ENCODE data around the gene RFLNA.
A peak's percentile ranks its signal among the peaks of the same experiment; 100 is the strongest.

The RFLNA gene

DNA sequence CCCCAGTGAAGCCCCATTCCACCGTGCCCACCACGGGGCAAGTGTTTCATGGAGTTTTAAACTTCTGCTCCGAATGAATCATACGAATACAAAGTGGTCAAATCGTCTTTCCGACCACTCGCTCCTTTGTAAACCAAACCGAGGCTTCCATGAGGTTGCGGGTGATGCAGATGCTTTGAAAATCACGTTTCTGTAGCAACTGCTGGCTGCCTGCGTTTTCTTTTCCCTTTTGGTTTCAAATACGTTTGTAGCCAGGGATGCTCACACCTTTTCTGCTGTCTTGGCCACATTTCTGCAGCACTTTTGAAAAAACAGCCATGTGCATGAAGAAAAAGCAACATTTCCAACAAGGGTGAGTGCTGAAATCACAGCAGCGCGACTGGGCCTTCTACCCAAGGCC, 33.7 kb downstream of the RFLNA start:
- H3K36me3 Mint-ChIP-seq, result peaks cover 15% of the 10 kb centered on the region
- peaks cover 4% of the 10 kb centered on the region for H3K9me3 Mint-ChIP-seq (ENCODE audit: low read depth)
- H3K4me3 Mint-ChIP-seq, result no peak overlapping the region
- no peaks in the 10 kb centered on the region for H3K4me1 Mint-ChIP-seq (ENCODE audit: low read depth)
- no peak overlapping the region for H3K27ac Mint-ChIP-seq
- H3K27me3 Mint-ChIP-seq, result no peaks in the 10 kb centered on the region

DNA sequence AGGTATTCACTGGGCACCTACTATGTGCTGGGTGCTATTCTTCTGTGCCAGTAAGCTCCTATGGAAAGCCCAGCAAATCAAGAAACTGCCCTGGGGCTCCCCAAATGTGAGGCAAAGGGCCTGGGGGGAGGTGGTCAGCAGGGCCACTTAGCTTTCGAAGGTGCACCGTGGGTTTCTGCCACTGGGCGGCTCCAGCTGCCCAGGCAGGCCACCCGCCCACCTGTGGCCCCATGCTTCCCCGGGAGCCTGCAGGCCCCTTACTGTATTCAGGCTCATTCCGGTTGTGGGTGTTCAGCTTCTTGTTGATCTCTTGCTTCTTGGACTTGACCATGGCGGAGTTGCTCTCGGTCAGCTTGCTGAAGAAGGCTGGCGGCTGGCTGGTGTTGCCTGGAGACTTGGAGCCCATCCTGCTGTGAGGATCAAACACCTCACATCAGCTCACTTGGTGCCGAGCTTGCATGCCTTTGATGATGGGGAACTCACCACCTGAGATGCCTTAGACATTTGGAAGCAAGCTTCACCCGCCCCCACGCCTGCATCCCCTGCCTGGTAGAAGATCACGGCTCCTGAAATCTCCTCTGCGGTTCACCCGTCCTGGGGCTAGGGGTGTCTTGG, 37.3 kb downstream of the RFLNA start:
- Mint-ChIP-seq H3K4me1 (ENCODE audit: low read depth) (no peaks in the 10 kb centered on the region), H3K4me3 (no peak overlapping the region), H3K27me3 (no peaks in the 10 kb centered on the region), H3K27ac (no peak overlapping the region), H3K36me3 (peaks cover under 1% of the 10 kb centered on the region), H3K9me3 (ENCODE audit: low read depth) (no peaks in the 10 kb centered on the region)

DNA sequence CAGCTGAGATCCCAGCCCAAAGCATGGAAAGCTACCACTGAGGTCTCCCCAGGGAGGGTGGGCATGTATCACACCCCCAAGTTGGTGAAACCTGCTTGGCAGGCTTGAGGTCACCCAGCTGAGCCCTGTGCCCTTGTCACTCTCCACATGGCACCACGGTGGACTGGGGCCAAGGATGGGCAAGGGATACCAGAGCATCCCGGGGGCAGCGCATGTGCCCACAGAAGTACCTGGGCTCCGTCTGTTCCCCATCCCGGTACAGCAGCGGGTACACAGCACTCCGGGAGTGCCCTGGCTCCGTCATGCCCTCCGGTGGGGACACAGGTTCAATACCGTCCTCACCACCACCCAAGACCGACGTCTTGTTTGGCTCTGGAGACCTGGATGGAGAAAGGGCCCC, 38.0 kb downstream of the RFLNA start:
- Mint-ChIP-seq H3K27ac (no peak overlapping the region), H3K4me1 (ENCODE audit: low read depth) (no peaks in the 10 kb centered on the region)

GRCh38 chr12:124333724-124334123, 38.8 kb downstream of the RFLNA start:
- Mint-ChIP-seq H3K4me1 (ENCODE audit: low read depth) (no peaks in the 10 kb centered on the region), H3K27me3 (no peaks in the 10 kb centered on the region), H3K9me3 (ENCODE audit: low read depth) (no peaks in the 10 kb centered on the region), H3K27ac (no peak overlapping the region), H3K36me3 (peaks cover 3% of the 10 kb centered on the region), H3K4me3 (no peak overlapping the region)

More for the DNA sequence above, 38.0 kb downstream of the RFLNA start:
- peaks cover 3% of the 10 kb centered on the region for H3K36me3 Mint-ChIP-seq
- no peak overlapping the region for H3K4me3 Mint-ChIP-seq
- H3K27me3 Mint-ChIP-seq, result no peaks in the 10 kb centered on the region
- no peaks in the 10 kb centered on the region for H3K9me3 Mint-ChIP-seq (ENCODE audit: low read depth)

DNA sequence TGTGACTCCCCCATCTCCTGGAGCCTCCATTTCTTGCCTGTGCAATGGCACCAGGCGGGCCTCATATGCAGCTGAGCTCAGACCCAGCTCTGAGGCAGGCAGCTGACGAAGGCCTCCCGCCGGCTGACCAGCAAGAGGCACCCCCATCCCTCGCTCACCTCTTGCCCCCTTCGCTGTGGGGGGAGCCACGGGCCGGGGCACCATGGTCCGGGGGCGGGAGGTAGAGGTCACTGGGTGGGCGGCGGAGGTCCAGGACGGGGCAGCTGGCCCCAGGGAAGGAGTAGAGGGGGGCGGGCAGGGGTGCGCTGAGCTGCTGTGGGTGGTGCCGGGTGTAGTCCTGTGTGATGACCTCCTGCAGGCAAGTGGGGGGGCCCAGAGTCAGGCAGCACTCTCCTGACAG, 39.4 kb downstream of the RFLNA start:
- Mint-ChIP-seq H3K36me3 (peaks cover 3% of the 10 kb centered on the region), H3K4me1 (ENCODE audit: low read depth) (no peaks in the 10 kb centered on the region), H3K4me3 (no peak overlapping the region), H3K27me3 (no peaks in the 10 kb centered on the region), H3K9me3 (ENCODE audit: low read depth) (no peaks in the 10 kb centered on the region), H3K27ac (no peak overlapping the region)

DNA sequence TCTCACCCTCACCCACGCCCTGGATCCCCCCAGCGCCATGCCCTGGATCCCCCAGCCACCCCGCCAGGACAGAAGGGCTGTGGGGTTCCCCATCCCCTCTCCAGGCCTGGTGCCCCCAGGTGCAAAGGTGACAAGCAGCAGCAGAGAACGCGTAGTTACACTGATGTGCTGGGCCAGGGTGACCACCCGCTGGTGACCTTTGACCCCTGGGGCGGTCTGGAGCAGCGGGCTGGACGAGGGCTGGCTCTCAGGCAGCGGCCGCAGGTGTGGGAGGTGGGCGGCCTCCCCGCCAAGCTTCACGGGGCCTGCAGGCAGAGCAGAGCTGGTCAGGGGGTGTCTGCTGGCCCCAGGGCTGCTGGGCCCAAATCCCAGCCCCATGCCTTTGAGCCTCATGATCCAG, 40.1 kb downstream of the RFLNA start:
- Mint-ChIP-seq H3K36me3 (peaks cover 3% of the 10 kb centered on the region), H3K27me3 (no peaks in the 10 kb centered on the region), H3K27ac (no peak overlapping the region), H3K9me3 (ENCODE audit: low read depth) (no peaks in the 10 kb centered on the region), H3K4me3 (no peak overlapping the region), H3K4me1 (ENCODE audit: low read depth) (no peaks in the 10 kb centered on the region)

- Mint-ChIP-seq H3K27ac (no peak overlapping the region), H3K36me3 (peaks cover 3% of the 10 kb centered on the region), H3K27me3 (no peaks in the 10 kb centered on the region), H3K9me3 (ENCODE audit: low read depth) (no peaks in the 10 kb centered on the region), H3K4me1 (ENCODE audit: low read depth) (no peaks in the 10 kb centered on the region), H3K4me3 (no peak overlapping the region)
Observed at GRCh38 chr12:124335426-124336183, 40.7 kb downstream of the RFLNA start.

- Mint-ChIP-seq H3K4me3 (no peak overlapping the region), H3K27me3 (no peaks in the 10 kb centered on the region)
Observed at GRCh38 chr12:124336184-124336437, 41.2 kb downstream of the RFLNA start.

GRCh38 chr12:124336742-124337520, 42.0 kb downstream of the RFLNA start:
- Mint-ChIP-seq H3K27ac (peak overlapping the region; percentile 72), H3K4me3 (no peak overlapping the region), H3K9me3 (ENCODE audit: low read depth) (no peaks in the 10 kb centered on the region), H3K36me3 (peaks cover 6% of the 10 kb centered on the region), H3K4me1 (ENCODE audit: low read depth) (no peaks in the 10 kb centered on the region), H3K27me3 (no peaks in the 10 kb centered on the region)

More at GRCh38 chr12:124336184-124336437, 41.2 kb downstream of the RFLNA start:
- H3K9me3 Mint-ChIP-seq (ENCODE audit: low read depth), result no peaks in the 10 kb centered on the region
- no peak overlapping the region for H3K27ac Mint-ChIP-seq
- peaks cover 6% of the 10 kb centered on the region for H3K36me3 Mint-ChIP-seq
- H3K4me1 Mint-ChIP-seq (ENCODE audit: low read depth), result no peaks in the 10 kb centered on the region

DNA sequence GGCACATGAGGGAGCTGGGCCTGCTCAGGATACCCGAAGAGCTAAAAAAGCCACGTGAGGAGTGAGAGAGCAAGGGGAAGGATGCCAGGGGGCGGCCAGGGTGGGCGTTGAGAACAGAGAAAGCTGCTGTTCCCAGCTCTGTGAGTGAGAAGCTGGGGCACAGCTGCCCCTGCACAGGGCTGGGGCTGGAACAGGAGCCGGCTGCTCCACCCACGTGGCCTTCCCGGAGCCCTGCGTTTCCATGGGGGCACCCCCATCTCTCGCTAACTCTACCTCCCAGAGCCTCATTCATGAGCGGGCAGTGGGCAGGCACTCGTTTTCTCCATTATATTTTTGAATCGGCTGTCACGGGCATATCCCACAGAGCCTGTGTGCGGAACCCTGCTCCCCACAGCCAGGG, 42.7 kb downstream of the RFLNA start:
- H3K9me3 Mint-ChIP-seq (ENCODE audit: low read depth), result no peaks in the 10 kb centered on the region
- H3K4me3 Mint-ChIP-seq, result no peak overlapping the region
- H3K4me1 Mint-ChIP-seq (ENCODE audit: low read depth), result no peaks in the 10 kb centered on the region
- H3K27ac Mint-ChIP-seq, result peak overlapping the region; percentile 72
- H3K27me3 Mint-ChIP-seq, result no peaks in the 10 kb centered on the region
- H3K36me3 Mint-ChIP-seq, result peaks cover 6% of the 10 kb centered on the region

- H3K4me3 Mint-ChIP-seq, result no peak overlapping the region
- H3K27ac Mint-ChIP-seq, result no peak overlapping the region
- H3K27me3 Mint-ChIP-seq, result no peaks in the 10 kb centered on the region
- H3K9me3 Mint-ChIP-seq (ENCODE audit: low read depth), result no peaks in the 10 kb centered on the region
- H3K36me3 Mint-ChIP-seq, result peaks cover 6% of the 10 kb centered on the region
- H3K4me1 Mint-ChIP-seq (ENCODE audit: low read depth), result no peaks in the 10 kb centered on the region
Observed at GRCh38 chr12:124338448-124338847, 43.6 kb downstream of the RFLNA start.

DNA sequence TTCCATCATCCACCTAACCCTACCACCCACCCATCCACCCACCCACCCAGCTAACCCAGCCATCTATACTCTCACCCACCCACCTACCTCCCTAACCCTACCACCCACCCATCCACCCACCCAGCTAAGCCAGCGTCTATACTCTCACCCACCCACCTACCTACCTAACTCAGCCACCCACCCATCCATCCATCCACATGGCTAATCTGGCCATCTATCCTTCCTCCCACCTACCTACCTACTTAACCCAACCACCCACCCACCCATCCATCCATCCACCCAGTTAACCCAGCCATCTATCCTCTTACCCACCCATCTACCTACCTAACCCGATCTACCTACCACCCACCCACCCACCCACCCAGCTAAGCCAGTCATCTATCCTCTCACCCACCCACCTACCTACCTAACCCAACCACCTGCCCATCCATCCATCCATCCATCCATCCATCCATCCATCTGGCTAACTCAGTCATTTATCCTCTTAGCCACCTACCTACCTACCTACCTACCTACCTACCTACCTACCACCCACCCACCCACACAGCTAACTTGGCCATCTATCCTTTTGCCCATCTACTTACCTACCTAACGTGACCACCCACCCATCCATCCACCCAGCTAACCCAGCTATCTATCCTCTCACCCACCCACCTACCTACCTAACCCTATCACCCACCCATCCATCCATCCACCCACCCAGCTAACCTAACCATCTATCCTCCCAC, 44.1 kb downstream of the RFLNA start:
- no peaks in the 10 kb centered on the region for H3K4me1 Mint-ChIP-seq (ENCODE audit: low read depth)
- H3K27me3 Mint-ChIP-seq, result no peaks in the 10 kb centered on the region
- H3K4me3 Mint-ChIP-seq, result no peak overlapping the region
- H3K36me3 Mint-ChIP-seq, result peaks cover 8% of the 10 kb centered on the region
- H3K9me3 Mint-ChIP-seq (ENCODE audit: low read depth), result no peaks in the 10 kb centered on the region
- no peak overlapping the region for H3K27ac Mint-ChIP-seq

- no peak overlapping the region for H3K4me3 Mint-ChIP-seq
- H3K27me3 Mint-ChIP-seq, result no peaks in the 10 kb centered on the region
- peaks cover 8% of the 10 kb centered on the region for H3K36me3 Mint-ChIP-seq
- H3K9me3 Mint-ChIP-seq (ENCODE audit: low read depth), result no peaks in the 10 kb centered on the region
- H3K27ac Mint-ChIP-seq, result no peak overlapping the region
- H3K4me1 Mint-ChIP-seq (ENCODE audit: low read depth), result no peaks in the 10 kb centered on the region
Observed at GRCh38 chr12:124340080-124340900, 45.4 kb downstream of the RFLNA start.

DNA sequence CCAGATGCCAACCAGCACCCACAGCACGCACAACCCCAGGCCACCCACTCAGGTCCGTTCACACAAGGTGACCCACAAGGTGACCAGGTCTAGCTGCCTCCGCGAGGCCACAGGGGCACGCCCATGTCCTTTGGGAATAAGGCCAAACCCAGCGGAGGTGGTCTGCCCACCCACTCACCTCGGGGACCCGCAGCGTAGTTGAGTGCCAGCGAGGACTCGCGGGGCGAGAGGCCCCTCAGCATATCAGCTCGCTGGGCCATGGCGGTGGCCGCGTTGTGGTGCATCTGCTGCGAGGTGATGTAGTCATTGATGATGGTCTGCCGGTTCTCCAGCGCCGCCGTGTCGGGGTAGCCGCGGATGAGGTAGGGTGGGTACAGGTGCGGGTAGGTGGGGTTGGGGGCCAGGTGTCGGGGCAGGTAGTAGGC, 46.8 kb downstream of the RFLNA start:
- Mint-ChIP-seq H3K27ac (no peak overlapping the region), H3K36me3 (peaks cover 8% of the 10 kb centered on the region), H3K4me3 (no peak overlapping the region), H3K27me3 (no peaks in the 10 kb centered on the region), H3K9me3 (ENCODE audit: low read depth) (no peaks in the 10 kb centered on the region), H3K4me1 (ENCODE audit: low read depth) (no peaks in the 10 kb centered on the region)

Measured in activated naive CD8-positive, alpha-beta T cell (primary cell).